Subcutaneous adipose tissue (tissue), 4 donors: ENCODE results near the gene KDM5B. TPM values are rescaled to one million over a fixed set of nuclear protein-coding genes. Genes with fewer than 3 reads are reported as not detected.

Source experiments
- total RNA-seq, 4 donors: library from RNA; depleted of rRNA; stranded (reverse); fragments of >200 nt; gene quantifications; one replicate each; pipeline ENCODE4 v1.1.0, GENCODE V29; 2016
- TF ChIP-seq, protein P1 (sequence below): fragments of 450-650 bp; IDR thresholded peaks from one replicate; pipeline ENCODE4 v1.5.1; 2016; ENCODE audit warnings: low read depth, mild to moderate bottlenecking, control low read depth, antibody characterized with exemption, moderate library complexity

The KDM5B gene
- total RNA-seq, 4 donors from 2014 or later = 37.8 to 62.2 (median 48.2) TPM

- TF ChIP-seq, protein P1, sequence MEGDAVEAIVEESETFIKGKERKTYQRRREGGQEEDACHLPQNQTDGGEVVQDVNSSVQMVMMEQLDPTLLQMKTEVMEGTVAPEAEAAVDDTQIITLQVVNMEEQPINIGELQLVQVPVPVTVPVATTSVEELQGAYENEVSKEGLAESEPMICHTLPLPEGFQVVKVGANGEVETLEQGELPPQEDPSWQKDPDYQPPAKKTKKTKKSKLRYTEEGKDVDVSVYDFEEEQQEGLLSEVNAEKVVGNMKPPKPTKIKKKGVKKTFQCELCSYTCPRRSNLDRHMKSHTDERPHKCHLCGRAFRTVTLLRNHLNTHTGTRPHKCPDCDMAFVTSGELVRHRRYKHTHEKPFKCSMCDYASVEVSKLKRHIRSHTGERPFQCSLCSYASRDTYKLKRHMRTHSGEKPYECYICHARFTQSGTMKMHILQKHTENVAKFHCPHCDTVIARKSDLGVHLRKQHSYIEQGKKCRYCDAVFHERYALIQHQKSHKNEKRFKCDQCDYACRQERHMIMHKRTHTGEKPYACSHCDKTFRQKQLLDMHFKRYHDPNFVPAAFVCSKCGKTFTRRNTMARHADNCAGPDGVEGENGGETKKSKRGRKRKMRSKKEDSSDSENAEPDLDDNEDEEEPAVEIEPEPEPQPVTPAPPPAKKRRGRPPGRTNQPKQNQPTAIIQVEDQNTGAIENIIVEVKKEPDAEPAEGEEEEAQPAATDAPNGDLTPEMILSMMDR = no peak
Measured at GRCh38 chr1:202704601-202705000, 103.6 kb downstream of the KDM5B start.

- TF ChIP-seq, protein P1 = no peak
Measured at GRCh38 chr1:202703191-202703590, 105.0 kb downstream of the KDM5B start.

- TF ChIP-seq, protein P1 = no peak
Measured at GRCh38 chr1:202702088-202702487, 106.1 kb downstream of the KDM5B start.

GRCh38 chr1:202701200-202701599 lies 107.0 kb downstream of the KDM5B start:
- TF ChIP-seq, protein P1 = no peak

GRCh38 chr1:202700061-202700460 lies 108.2 kb downstream of the KDM5B start:
- TF ChIP-seq, protein P1 = no peak

DNA sequence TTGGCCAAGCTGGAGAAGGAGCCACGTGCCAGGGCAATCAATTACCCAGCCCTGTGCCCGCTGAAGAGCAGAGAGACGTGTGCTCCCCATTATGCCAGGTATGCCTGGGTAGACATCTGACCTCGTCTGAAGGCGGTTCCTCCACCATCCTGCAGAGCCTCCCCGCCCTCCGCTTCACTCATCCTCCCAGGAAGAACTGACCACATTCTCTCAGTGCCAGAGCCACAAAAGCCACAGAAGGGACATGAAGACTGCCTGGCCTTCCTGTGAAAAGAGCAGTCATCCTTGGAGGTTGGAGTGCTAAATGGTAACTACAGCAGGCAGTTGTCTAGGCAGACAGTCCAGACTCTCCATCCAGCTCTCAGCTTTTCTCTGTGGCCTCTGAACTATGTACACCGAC lies 109.9 kb downstream of the KDM5B start:
- TF ChIP-seq, protein P1 = no peak

GRCh38 chr1:202697038-202697437 lies 111.2 kb downstream of the KDM5B start:
- TF ChIP-seq, protein P1 = no peak

- TF ChIP-seq, protein P1 = no peak
Measured at GRCh38 chr1:202694314-202694713, 113.9 kb downstream of the KDM5B start.
